IMR-90 (cell line): ENCODE results near the gene ARF1. TPM values are rescaled to one million over a fixed set of nuclear protein-coding genes. Genes with fewer than 3 reads are reported as not detected.

Experiments
- ATAC-seq: fragments of 200-7000 bp; cut with Tn5 transposase; 2 replicates; pipeline ENCODE4 v1.9.1; 2020; ENCODE audit warnings: low read depth, mild to moderate bottlenecking, moderate library complexity
- BruUV-seq: library from RNA; stranded (reverse); fragments of 400-500 nt; replicated peaks from 2 replicates; lab custom pipeline; 2021; lab: Mats Ljungman, UMichigan
- CTCF ChIA-PET: fragments of 300-600 bp; formaldehyde crosslinking; extraction: SDS; loops from one replicate; lab custom pipeline; 2021; ENCODE audit warnings: antibody characterized with exemption; lab: Yijun Ruan, JAX
- POLR2A ChIA-PET: fragments of 300-600 bp; sonication (Branson Sonifier 250); formaldehyde crosslinking; loops from one replicate; lab custom pipeline; 2022; ENCODE audit warnings: antibody characterized with exemption; ENCODE audit not compliant: unreplicated experiment; lab: Charles Lee
- DNase-seq: peaks from one replicate; pipeline ENCODE4 v3.0.0; 2013
- H2AFZ ChIP-seq: replicated peaks from 2 replicates; pipeline ENCODE3; 2013; ENCODE audit warnings: low read length, mild to moderate bottlenecking; ENCODE audit not compliant: poor library complexity
- H2AK5ac ChIP-seq: 2 replicates; pipeline ENCODE4 v1.6.1; 2013; ENCODE audit warnings: low read depth, low read length, inconsistent platforms
- H2AK9ac ChIP-seq: replicated peaks from 2 replicates; pipeline ENCODE3; 2013; ENCODE audit warnings: mild to moderate bottlenecking, low read depth, low read length, moderate library complexity; ENCODE audit not compliant: poor library complexity
- H2BK120ac ChIP-seq: 2 replicates; pipeline ENCODE4 v1.6.1; 2013; ENCODE audit warnings: low read depth, low read length, inconsistent platforms
- H2BK15ac ChIP-seq: 3 replicates; pipeline ENCODE4 v1.6.1; 2013; ENCODE audit warnings: low read depth, low read length, inconsistent platforms
- H2BK20ac ChIP-seq: 2 replicates; pipeline ENCODE4 v1.6.1; 2013; ENCODE audit warnings: low read depth, mild to moderate bottlenecking, inconsistent platforms, low read length, moderate library complexity
- H2BK5ac ChIP-seq: 2 replicates; pipeline ENCODE4 v1.6.1; 2013; ENCODE audit warnings: mild to moderate bottlenecking, low read depth, low read length, inconsistent platforms; ENCODE audit not compliant: poor library complexity, severe bottlenecking
- H3K14ac ChIP-seq: replicated peaks from 2 replicates; pipeline ENCODE4 v1.6.1; 2013; ENCODE audit warnings: low read depth, low read length, inconsistent platforms
- H3K18ac ChIP-seq: 2 replicates; pipeline ENCODE4 v1.6.1; 2013; ENCODE audit warnings: low read depth, low read length, control low read depth
- H3K23ac ChIP-seq: 2 replicates; pipeline ENCODE4 v1.6.1; 2013; ENCODE audit warnings: low read depth, low read length, inconsistent platforms
- H3K27ac ChIP-seq: 2 replicates; pipeline ENCODE4 v1.5.1; 2013; ENCODE audit warnings: mild to moderate bottlenecking, control low read depth, low read length; ENCODE audit not compliant: insufficient read depth
- H3K27me3 ChIP-seq: 2 replicates; pipeline ENCODE4 v1.6.1; 2013; ENCODE audit warnings: low read length; ENCODE audit not compliant: control insufficient read depth, insufficient read depth
- H3K36me3 ChIP-seq: 2 replicates; pipeline ENCODE4 v1.6.1; 2013; ENCODE audit warnings: low read length, mixed read lengths; ENCODE audit not compliant: control insufficient read depth, insufficient read depth
- H3K4ac ChIP-seq: 2 replicates; pipeline ENCODE4 v1.6.1; 2013; ENCODE audit warnings: low read depth, low read length, inconsistent platforms
- H3K4me1 ChIP-seq: 2 replicates; pipeline ENCODE4 v1.6.1; 2013; ENCODE audit warnings: low read length, mixed read lengths; ENCODE audit not compliant: control insufficient read depth, insufficient read depth
- H3K4me2 ChIP-seq: 2 replicates; pipeline ENCODE4 v1.6.1; 2013; ENCODE audit warnings: low read depth, mild to moderate bottlenecking, control low read depth, low read length, moderate library complexity
- H3K4me3 ChIP-seq: 2 replicates; pipeline ENCODE4 v1.5.1; 2013; ENCODE audit warnings: low read depth, mild to moderate bottlenecking, control low read depth, low read length, moderate library complexity; ENCODE audit not compliant: insufficient read depth
- H3K56ac ChIP-seq: 2 replicates; pipeline ENCODE4 v1.6.1; 2013; ENCODE audit warnings: low read length, inconsistent platforms; ENCODE audit not compliant: insufficient read depth; ENCODE audit errors: extremely low read depth
- H3K79me1 ChIP-seq, 2 experiments: 2 replicates each; pipeline ENCODE4 v1.6.1; 2013; ENCODE audit warnings: low read length in 2 of 2, inconsistent platforms in 1 of 2, low read depth in 1 of 2
- H3K9ac ChIP-seq: 2 replicates; pipeline ENCODE4 v1.6.1; 2013; ENCODE audit warnings: low read depth, low read length, control low read depth
- H3K9me1 ChIP-seq: 2 replicates; pipeline ENCODE4 v1.6.1; 2013; ENCODE audit warnings: low read length, inconsistent platforms; ENCODE audit not compliant: insufficient read depth
- H3K9me3 ChIP-seq: 2 replicates; pipeline ENCODE4 v1.6.1; 2013; ENCODE audit warnings: low read length; ENCODE audit not compliant: control insufficient read depth, insufficient read depth
- H4K20me1 ChIP-seq: 2 replicates; pipeline ENCODE4 v1.6.1; 2013; ENCODE audit warnings: low read length, inconsistent platforms; ENCODE audit not compliant: insufficient read depth
- H4K5ac ChIP-seq: 2 replicates; pipeline ENCODE4 v1.6.1; 2013; ENCODE audit warnings: mild to moderate bottlenecking, low read depth, low read length, control low read depth
- H4K8ac ChIP-seq, 2 experiments: 2 replicates each; pipeline ENCODE4 v1.6.1; 2013; ENCODE audit warnings: low read depth in 2 of 2, low read length in 2 of 2, control low read depth in 1 of 2, inconsistent platforms in 1 of 2
- H4K91ac ChIP-seq: 2 replicates; pipeline ENCODE4 v1.6.1; 2013; ENCODE audit warnings: low read depth, low read length, inconsistent platforms; ENCODE audit not compliant: insufficient read depth
- FOS ChIP-seq: fragments of 150-350 bp; IDR thresholded peaks from 2 replicates; pipeline ENCODE4 v1.6.1; 2016; ENCODE audit warnings: low read depth, low read length
- MAZ ChIP-seq: IDR thresholded peaks from 2 replicates; pipeline ENCODE4 v1.6.1; 2012; ENCODE audit warnings: low read depth, mild to moderate bottlenecking, low read length, improper control_type of control experiment, moderate library complexity, borderline replicate concordance
- MXI1 ChIP-seq: IDR thresholded peaks from 2 replicates; pipeline ENCODE4 v1.6.1; 2012; ENCODE audit warnings: low read depth, mild to moderate bottlenecking, low read length, moderate library complexity, borderline replicate concordance
- NFE2L2 ChIP-seq: fragments of 150-350 bp; IDR thresholded peaks from 2 replicates; pipeline ENCODE4 v1.6.1; 2016; ENCODE audit warnings: low read depth, mild to moderate bottlenecking, low read length
- RAD21 ChIP-seq: IDR thresholded peaks from 2 replicates; pipeline ENCODE4 v1.6.1; 2012; ENCODE audit warnings: low read length, improper control_type of control experiment
- RCOR1 ChIP-seq: IDR thresholded peaks from 2 replicates; pipeline ENCODE4 v1.6.1; 2012; ENCODE audit warnings: mild to moderate bottlenecking, low read length, improper control_type of control experiment; ENCODE audit not compliant: insufficient replicate concordance
- USF2 ChIP-seq: fragments of 150-350 bp; IDR thresholded peaks from 2 replicates; pipeline ENCODE4 v1.6.1; 2017; ENCODE audit warnings: mild to moderate bottlenecking, antibody characterized with exemption, low read length, low read depth
- WGBS, 2 experiments: methylation state at CpG; one replicate each; pipeline versions ENCODE4 v1.1.5 to v1.1.7; 2013; ENCODE audit warnings: missing lambda C conversion rate in 2 of 2; ENCODE audit not compliant: insufficient read length in 1 of 2; ENCODE audit errors: extremely low coverage in 2 of 2; 5-methylcytosine and 5-hydroxymethylcytosine counted together
- dilution Hi-C: fragments of 300-500 bp; cut with HindIII; formaldehyde crosslinking; loops from one replicate; pipeline ENCODE4 v1.14.3; 2018; ENCODE audit warnings: low sequenced_read_pairs; ENCODE audit not compliant: unreplicated experiment
- in situ Hi-C: fragments of 300-500 bp; cut with MboI; formaldehyde crosslinking; loops from 3 replicates; pipeline ENCODE4 v1.14.3; 2019; ENCODE audit warnings: low sequenced_read_pairs, inconsistent platforms, mixed read lengths
- intact Hi-C: fragments of 100-400 bp; cut with micrococcal nuclease; formaldehyde crosslinking; loops from 2 replicates; pipeline ENCODE4 v1.10.0; 2022
- polyA plus RNA-seq, 3 experiments: library from polyadenylated mRNA; depleted of rRNA; stranded (reverse); fragments of >200 nt; gene quantifications; 2 replicates each; pipeline ENCODE4 v1.2.3, GENCODE V29; 2012; ENCODE audit warnings: low replicate concordance in 1 of 3
- total RNA-seq: library from RNA; depleted of rRNA; stranded (reverse); fragments of >200 nt; gene quantifications from 2 replicates; pipeline ENCODE4 v1.2.3, GENCODE V29; 2012

ARF1 gene
- total and polyA plus RNA-seq, 2 of the 4 experiments (the other 2 are of a cell fraction), result 330 to 1,100 TPM

GRCh38 chr1:228109962-228110488 is 27.5 kb downstream of the ARF1 start:
- 36% methylated on average over 9 of the region's 15 CpGs; no CpG with 5 or more reads in 1 of the 2 experiments for WGBS, 2 experiments
- no peaks in the 10 kb centered on the region for H3K9me1 ChIP-seq
- H3K4me2 ChIP-seq, result peak overlapping the region; percentile 72
- no TSS peak for BruUV-seq
- H3K4me3 ChIP-seq, result peak overlapping the region; percentile 86
- H2BK20ac ChIP-seq, result no peak overlapping the region
- no peaks in the 10 kb centered on the region for H4K20me1 ChIP-seq
- H3K4me1 ChIP-seq, result peaks cover 3% of the 10 kb centered on the region
- intact Hi-C loops, result no loop called here
- H2BK5ac ChIP-seq, result peak overlapping the region; percentile 60
- in situ Hi-C loops, result no loop called here
- peak overlapping the region in 1 of 2 experiments; percentile 54; a peak in 2 of 4 replicates for H4K8ac ChIP-seq
- peak overlapping the region; percentile 98 for H2AFZ ChIP-seq
- H3K27me3 ChIP-seq, result no peaks in the 10 kb centered on the region
- H2AK9ac ChIP-seq, result peak overlapping the region; percentile 94
- H3K79me1 ChIP-seq, result peaks cover 11 to 34% of the 10 kb centered on the region in 2 experiments; a peak in 3 of 4 replicates
- POLR2A ChIA-PET, result no interaction called here
- peak overlapping the region; percentile 81 for H3K14ac ChIP-seq
- ATAC-seq (peak; percentile 23), DNase-seq (peak; percentile 49)
- TF ChIP-seq RAD21 (no peak), MXI1 (no peak), FOS (no peak), NFE2L2 (no peak), USF2 (no peak), MAZ (no peak; the same call in 1 of the 2 replicates), RCOR1 (no peak)
- dilution Hi-C loops, result no loop called here
- H3K27ac ChIP-seq, result peak overlapping the region; percentile 55
- peak overlapping the region; percentile 63 for H3K23ac ChIP-seq
- H2BK15ac ChIP-seq, result no peak overlapping the region
- peaks cover 13% of the 10 kb centered on the region for H3K36me3 ChIP-seq
- H2AK5ac ChIP-seq, result peak overlapping the region; percentile 55; the same call in 1 of the 2 replicates
- H3K18ac ChIP-seq, result no peak overlapping the region; the same call in 1 of the 2 replicates
- H3K9me3 ChIP-seq, result no peaks in the 10 kb centered on the region
- CTCF ChIA-PET, result interaction anchor here (1.1 kb wide), 1 partner anchor 10 kb away, joined by 3 read pairs; no protein-coding TSS in a partner anchor
- peak overlapping the region; percentile 60 for H3K9ac ChIP-seq
- H3K56ac ChIP-seq, result 0 out of 2 replicates have a peak overlapping the region, but pooled peaks have one; percentile 22
- H4K91ac ChIP-seq, result peak overlapping the region; percentile 34; the same call in 1 of the 2 replicates
- peak overlapping the region; percentile 80 for H3K4ac ChIP-seq
- peak overlapping the region; percentile 43; the same call in 1 of the 2 replicates for H2BK120ac ChIP-seq
- H4K5ac ChIP-seq, result 0 out of 2 replicates have a peak overlapping the region, but pooled peaks have one; percentile 39
